Upper lobe of left lung (tissue), 4 donors: ENCODE results near the gene ITPRIP.

Source experiments
- CTCF ChIP-seq, 6 experiments: fragments of 450-650 bp in 4 of 6; fragments of 200-600 bp in 2 of 6; sonication (generic) in 2 of 6; IDR thresholded peaks; one replicate each; pipeline ENCODE4 v1.5.1; 2016 to 2019; ENCODE audit warnings: antibody characterized with exemption in 6 of 6
- EP300 ChIP-seq, 4 donors: sonication (generic); formaldehyde crosslinking; IDR thresholded peaks; one replicate each; pipeline ENCODE4 v1.5.1; 2017; ENCODE audit warnings: antibody characterized with exemption in 4 of 4, control low read depth in 2 of 4
- POLR2A ChIP-seq, 4 donors: fragments of 450-650 bp; IDR thresholded peaks; one replicate each; pipeline ENCODE4 v1.5.1; 2016 to 2017; ENCODE audit warnings: antibody characterized with exemption in 4 of 4, mild to moderate bottlenecking in 2 of 4
- POLR2AphosphoS5 ChIP-seq, 2 donors: sonication (generic); formaldehyde crosslinking; IDR thresholded peaks; one replicate each; pipeline ENCODE4 v1.5.1; 2017; ENCODE audit warnings: antibody characterized with exemption in 2 of 2

DNA sequence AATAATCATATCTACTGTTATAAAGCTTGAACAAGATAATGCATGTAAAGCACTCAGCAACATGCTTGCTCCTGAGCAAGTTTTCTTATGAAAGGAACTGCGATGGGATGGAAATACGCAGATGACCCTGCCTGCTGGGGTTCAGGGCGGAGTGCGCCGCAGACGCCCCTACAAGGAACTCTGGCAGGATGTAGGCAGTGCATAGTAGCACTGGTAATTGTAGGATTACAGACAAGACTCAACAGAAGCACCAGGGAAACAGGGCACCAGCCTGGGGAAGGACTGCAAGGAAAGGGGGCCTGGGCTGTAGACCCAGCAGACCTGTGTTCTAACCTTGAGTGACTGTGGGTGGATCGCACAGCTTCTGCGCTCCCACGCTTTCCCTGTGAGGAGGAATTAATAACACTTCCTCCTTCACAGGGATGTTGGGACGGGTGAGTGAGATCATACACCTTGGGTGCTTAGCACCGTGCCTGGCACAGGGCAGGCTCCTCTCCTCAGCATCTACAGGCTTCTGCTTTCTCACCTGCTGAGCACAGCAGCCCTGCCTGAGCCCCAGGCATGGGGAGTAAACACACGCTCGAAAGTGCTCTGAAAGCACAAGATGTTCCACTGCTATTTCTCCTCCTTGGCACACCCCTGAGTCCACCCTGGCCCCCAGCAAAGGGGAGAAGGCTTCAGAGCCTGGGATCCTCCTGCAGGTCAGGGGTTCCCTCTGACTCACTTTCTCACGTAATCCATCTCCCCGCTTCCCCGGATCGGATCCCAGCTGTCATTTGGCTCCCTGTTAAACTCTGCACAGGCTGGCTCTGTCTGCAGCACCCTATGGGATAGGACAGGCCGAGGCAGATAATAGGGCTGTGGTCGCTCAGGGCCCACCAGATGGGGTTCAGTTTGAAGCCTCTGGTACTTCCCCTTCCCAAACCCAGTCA is 19.2 kb downstream of the ITPRIP start:
- TF ChIP-seq CTCF (IDR thresholded peaks at IDR 0.05) (no peak), EP300 (IDR thresholded peaks at IDR 0.05) (peak in 2 of 4 donors; percentile 71 to 75), POLR2A (IDR thresholded peaks at IDR 0.05) (no peak), POLR2AphosphoS5 (IDR thresholded peaks at IDR 0.05) (peak in 1 of 2 donors; percentile 70)
